GM12892 (cell line): ENCODE results near the gene PPP2R2D.

ENCODE experiments used
- POLR2A ChIP-seq: IDR thresholded peaks from 2 replicates; pipeline ENCODE4 v1.6.1; 2011; ENCODE audit warnings: low read depth, low read length, control low read depth
- TAF1 ChIP-seq: IDR thresholded peaks from 2 replicates; pipeline ENCODE4 v1.6.1; 2011; ENCODE audit warnings: low read depth, mild to moderate bottlenecking, control low read depth, low read length, borderline replicate concordance

DNA sequence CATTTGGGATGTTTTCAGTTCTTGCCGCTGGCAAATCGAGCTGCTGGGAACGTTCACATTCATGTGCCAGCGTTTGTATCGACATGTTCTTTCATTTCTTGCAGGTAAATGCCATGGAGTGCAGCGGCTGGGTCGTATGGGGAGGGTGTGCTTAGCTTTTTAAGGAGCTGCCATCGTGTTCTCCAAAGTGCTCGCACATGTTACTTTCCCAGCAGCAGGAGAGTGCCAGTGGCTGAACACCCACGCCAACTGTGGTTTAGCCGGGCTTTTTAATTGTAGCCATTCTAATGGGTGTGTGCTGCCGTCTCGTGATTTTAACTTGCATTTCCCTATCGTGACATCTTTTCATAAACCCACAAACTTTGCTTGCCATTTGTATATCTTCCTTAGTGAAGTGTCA, 92.5 kb downstream of the PPP2R2D start:
- TF ChIP-seq TAF1 = no peak
- no peak for TF ChIP-seq POLR2A
